NCI-H2227 treated with DMSO at 0.1 percent for 48 hours (cell line): ENCODE measurements around the gene NCKAP5.

Source experiments
- DNase-seq: peaks from one replicate; lab custom pipeline; 2025; lab: John Stamatoyannopoulos, UW

The NCKAP5 gene

DNA sequence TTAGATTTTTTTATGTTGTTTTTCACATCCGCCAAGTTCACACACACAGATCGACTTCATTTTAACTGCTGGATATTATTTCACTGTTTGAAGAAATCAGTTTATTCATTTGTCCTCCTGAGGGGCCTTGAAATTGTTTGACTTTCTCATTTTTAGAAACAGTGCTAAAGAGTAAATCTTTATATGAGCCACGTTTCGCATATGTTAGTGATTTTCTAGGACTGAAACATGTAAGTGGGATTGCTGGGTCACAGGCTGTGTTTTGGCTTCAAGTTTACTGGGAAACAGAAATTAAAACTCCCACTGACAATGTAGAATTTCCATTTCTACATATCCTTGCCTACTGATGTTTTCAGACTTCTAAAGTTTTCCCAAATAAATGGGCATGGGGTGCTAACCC lies 363.8 kb downstream of the NCKAP5 start:
- no peak for DNase-seq

DNA sequence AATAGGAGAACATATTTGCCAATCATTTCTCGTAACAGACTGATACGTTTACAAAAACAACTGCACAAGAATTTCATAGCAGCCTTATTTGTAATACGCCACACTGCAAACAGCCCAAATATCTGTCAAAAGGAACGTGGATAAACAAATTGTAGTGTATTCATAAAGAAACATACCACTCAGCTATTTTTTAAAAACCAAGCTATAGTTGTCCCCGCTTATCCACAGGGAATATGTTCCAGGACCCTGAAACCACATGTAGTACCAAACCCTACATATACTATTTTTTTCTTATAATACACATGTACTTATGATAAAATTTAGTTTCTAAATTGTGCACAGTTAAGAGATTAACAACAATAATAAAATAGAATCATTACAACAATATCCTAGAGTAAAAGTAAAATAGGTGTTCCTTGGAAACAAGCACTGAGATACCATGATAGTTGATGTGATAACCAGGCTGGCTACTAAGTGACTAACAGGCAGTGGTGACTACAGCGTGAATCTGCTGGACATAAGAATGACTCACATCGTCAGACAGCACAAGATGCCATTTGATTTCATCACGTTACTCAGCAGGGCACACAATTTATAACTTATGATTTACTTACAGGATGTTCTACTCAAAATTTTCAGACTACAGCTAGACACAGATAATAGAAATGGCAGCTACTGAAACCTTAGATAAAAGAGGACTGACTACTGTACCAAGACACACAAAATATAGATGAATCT lies 367.4 kb downstream of the NCKAP5 start:
- DNase-seq, result no peak

DNA sequence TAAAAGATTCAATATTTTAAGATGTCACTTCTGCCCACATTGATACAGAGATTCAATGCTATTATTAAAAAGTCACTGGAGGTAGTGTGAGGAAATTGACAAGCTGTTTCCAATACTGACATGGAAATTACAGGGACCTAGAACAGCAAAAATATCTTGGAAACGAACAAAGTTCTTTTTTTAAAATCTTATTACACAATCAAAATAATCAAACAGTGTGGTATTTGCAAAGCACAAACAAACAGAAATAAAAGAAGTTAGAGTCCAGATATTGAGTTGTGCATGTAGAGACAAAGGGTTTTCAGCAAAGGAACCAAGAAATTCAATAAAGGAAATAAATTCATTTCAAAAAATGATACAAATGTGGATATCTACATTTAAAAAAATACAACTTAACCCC lies 369.6 kb downstream of the NCKAP5 start:
- no peak for DNase-seq

DNA sequence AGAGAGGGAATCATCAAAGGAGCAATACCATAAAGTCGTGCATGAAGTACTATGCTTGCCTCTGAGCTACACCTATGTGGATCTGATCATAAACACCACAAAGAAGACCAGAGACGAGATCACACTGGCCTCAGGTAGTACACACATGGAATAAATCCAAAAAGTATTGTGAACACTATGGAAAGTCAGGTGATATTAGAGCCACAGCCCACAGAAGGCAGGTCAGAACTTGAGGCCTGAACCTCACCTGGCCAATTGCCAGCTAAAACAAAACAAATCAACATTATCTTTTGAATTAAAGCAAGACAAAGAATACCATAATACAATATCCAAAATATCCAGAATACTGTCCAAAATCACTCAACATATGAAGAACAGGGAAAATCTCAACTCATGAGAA lies 371.1 kb downstream of the NCKAP5 start:
- DNase-seq, result no peak

DNA sequence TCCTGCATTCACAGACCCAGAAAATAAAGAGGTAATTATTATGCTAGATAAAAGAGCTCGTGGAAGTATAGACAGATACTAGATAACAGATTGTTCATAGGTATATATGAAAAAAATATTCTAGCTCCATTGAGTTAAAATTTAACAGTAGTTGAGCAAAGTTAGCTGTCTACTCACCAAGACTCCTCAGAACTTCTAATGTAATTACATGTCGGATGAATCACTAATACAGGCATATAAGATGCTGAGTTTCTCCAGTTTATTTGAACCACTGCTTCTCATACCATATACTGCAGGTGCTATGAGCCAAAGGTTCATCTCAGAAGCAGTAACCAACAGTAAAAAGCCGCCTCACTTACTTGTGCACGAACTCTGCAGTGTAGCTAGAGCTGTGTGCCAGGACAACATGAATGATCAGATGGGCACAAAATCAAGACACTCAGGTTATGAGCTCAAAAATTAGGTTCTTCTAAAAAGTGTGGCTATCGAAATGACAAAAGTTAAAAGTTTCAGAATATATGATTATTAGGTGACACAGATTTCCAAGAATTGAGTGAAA lies 373.4 kb downstream of the NCKAP5 start:
- DNase-seq, result no peak

DNA sequence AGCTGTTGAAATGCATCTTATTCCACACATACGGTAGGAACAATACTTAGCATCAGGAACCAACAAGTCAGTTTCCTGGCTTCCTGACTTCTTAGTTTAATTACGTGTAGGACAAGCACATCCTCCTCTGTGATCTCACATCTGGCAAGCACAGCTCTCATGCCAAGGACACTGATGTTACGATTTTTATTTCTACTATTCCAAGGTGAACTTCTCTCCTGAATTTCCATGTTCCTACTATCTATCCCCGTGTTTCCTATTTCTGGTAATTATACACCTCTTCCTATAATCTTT lies 374.0 kb downstream of the NCKAP5 start:
- DNase-seq, result no peak

DNA sequence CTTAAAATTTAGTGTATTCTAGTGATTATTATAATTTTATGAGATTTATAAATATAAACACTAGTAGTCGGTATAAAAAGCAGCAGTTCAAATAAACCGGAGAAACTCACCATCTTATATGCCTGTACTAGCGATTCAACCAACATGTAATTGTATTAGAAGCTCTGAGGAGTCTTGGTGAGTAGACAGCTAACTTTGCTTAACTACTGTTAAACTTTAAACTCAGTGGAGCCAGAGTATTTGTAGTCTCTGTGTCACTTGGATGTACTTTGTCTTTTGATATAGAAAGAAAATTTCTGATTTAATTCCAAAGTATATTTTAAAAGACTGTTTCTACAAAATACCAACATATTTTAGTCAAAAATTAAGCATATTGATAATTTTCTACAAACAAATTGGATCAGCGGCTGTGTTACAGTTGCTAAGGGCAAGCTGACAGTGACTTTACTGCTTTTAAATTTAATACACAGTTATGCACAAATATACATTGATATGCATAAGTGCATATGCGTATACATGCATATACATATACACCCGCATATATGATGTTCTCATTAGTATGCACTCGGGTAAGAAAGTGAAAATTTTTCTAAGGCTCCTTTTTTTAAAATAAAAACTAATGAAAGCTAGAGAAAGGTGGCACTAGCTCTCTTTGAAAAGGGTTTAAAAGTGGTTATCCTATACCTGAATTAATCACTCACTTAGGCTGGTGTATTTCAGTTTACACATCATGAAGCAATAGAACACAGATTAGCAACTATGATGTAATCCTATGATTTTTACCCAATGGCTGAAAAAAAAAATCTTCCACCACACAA lies 374.5 kb downstream of the NCKAP5 start:
- no peak for DNase-seq

DNA sequence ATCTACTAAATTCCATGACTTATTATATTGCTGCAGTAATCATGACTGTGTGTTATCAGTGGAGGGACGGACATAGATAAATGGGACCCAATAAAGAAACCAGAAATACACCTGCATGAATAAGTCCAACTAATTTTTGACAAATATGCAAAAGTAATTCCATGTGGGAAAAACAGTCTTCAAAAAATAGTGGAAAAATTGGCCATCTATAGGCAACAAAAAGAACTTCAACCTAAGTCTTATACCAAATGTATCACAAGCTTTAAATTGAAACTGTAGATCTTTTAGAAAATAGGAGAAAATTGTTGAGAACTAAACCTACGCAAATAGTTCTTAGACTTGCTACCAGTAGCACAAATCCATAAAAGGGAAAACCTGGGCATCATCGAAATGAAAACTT lies 376.2 kb downstream of the NCKAP5 start:
- no peak for DNase-seq

DNA sequence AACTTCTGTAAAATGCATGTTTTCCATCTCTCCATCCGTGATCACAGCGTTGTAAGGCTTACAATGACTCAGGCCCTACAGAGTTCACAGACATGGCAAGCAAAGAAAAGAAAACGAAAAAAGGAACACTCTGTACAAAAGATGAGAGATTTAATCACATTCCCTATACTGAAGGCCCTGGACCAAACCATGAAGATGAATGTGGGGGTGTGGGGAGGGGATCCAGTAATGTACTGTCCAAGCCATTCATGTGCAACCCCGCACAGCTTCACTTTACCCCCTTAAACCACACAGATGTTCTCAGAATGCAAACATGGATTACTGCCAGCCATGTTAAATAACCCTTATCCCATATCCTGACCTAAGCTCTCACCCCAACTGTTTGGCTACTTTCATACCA lies 391.1 kb downstream of the NCKAP5 start:
- no peak for DNase-seq

DNA sequence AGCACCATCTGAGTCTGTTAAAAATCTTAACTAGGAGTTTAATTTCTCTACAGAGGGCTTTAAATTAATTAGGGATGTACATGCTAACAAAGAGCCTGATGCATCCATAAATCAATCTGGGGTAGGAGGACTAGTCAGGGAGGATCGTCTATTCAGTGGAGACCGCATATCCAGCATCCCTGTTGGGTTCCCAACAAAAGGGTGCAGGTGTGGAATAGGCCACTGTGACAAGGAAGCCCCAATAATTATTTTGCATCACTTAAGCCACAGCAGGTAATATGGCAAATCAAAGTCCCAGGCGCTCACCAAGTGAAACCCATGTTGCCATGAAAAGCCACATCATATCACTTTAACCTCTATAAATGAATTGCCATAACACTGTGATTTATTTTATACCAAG lies 392.3 kb downstream of the NCKAP5 start:
- no peak for DNase-seq

DNA sequence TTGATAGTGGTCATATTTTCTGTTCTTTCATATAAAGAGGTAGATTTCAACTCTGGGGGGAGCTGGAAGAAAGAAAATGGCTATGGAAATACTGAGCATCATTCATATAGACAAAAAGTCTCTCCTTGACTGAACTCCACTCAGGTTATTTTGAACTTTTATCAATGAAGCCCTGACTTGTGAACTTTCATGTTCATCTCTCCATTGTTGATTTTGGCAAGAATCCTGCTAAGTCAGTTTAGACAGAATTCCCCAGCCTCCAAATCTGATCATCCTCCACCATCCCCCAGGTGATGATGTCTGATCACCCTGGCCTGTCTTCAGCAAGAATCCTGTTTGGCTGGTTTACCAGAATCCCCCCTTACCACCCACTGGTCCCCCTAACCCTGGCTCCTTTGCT lies 395.0 kb downstream of the NCKAP5 start:
- DNase-seq, result no peak

DNA sequence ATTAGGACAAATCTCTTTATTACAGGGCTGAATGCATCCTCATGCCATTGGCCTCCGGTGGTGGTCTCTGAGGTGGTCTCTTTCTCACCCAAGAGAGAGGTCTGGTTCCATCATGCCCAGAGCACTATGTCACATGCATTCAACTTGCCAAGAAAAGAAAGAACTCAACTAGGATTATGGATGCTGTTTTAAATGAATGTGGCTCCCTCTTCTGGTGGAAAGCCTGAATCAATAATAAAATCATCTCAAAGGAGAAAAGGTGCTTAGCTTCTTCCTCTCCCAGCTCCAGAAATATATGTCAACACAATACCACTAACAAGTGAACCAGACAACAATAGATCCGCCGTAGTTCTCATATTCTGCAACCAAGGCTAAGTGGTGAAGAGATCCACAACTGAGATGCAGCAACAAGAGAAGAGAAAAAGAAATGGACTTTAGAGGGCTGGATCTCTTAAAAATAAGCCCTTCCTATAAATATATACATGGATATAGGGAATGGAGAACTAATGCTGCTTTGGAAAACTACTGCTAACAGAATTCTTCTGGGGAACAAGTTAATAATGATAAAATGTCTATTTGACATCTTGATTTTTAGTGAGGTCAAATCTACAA lies 396.8 kb downstream of the NCKAP5 start:
- peak; percentile 88 for DNase-seq

DNA sequence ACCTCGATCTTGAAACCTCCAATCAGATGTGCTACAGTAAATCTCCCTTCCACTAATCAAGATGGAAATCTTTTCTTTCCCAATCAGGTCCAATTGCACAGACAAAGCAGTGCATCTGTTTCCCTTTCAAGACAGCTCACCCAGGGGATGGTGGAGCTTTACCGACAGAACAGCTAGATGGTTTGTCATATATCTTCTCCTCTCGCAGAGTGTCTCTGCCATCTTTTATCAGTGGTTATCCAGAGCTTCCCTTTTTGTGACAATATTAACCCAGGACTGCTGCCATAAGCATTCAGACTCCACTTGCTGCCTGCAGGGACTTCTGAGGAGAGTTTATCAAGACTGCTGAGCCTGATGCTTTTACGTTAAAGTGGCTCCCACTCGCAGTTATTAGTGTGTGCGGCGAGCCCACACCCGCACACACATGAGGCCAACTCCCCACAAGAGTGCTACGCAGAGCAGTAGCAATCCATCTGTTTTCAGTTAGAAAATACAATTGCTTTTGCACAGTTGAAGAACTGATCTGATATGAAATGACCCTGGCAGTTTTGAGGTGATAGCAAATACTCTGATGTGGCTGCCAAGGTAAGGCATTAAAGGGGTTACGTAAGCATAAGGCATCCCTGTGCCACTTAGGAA lies 398.9 kb downstream of the NCKAP5 start:
- DNase-seq, result peak; percentile 24

DNA sequence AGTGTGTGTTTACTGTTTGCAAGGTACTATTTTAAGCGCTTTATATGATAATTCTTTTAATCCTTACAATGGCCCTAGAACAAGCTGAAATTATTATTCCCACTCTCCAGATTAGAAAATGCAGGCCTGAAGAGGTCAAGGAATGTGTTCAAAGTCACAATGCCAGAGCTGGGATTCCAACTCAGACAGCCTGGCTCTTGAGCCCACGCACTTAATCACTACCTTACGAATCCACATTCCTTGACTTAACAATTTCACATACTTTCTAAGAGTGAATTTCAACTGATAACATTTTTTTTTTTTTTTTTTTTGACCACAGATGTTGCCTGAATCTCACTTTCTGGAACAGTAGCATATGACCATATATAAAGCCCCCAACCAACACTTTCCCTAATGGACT lies 400.3 kb downstream of the NCKAP5 start:
- DNase-seq, result no peak

DNA sequence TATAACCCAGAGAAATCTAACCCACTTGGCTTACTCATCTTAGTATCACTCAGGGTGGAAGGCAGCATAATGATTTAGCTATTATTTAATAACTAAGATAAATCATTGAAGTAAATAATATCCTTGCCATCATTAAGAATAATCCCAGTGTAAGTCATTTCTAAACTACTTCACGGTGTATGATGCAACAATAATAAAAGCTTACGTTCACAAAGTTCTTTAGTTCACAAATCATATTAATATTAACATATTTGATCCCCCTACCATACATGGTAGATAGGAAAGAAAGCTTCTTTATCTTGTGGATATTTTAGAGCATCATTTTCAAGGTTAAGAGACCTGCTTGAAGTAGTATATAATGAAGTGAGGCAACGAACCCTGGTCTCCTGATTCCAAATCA lies 401.0 kb downstream of the NCKAP5 start:
- DNase-seq, result no peak

DNA sequence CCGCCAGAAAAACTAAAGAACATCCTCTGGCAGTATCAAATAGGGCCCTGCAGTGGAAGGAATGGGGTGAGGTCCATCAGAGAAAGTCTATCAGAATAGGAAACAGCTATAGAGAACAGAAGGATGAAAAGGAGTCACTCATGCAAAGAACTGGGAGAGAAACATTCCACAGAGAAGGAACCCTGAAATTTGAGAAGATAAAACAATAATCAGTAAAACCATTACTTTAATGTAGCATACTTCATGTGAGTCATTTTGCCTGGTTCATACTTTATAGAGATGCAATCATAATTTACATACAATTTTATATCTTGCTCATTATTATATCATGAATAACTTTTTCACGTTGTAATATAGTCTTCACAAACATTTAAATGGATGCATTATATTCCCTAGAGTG lies 402.2 kb downstream of the NCKAP5 start:
- no peak for DNase-seq

DNA sequence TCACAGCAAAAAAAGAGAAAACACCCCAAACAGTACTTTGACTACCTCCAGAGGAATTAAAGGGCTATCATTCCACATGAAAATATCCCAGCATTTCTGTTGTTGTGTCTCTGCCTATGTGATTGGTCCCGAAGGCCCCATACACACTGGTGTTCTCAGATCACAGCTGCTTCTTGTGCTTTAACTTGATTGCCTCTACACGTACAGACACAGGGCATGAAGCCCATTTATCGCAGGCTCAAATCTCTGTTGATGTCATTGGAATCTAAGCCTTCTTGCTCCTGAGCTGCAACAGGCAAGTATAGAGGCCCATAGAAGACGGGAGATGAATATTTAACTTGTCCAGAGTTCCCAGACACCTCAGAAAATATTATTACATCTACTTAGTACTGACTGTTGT lies 405.2 kb downstream of the NCKAP5 start:
- DNase-seq, result no peak

DNA sequence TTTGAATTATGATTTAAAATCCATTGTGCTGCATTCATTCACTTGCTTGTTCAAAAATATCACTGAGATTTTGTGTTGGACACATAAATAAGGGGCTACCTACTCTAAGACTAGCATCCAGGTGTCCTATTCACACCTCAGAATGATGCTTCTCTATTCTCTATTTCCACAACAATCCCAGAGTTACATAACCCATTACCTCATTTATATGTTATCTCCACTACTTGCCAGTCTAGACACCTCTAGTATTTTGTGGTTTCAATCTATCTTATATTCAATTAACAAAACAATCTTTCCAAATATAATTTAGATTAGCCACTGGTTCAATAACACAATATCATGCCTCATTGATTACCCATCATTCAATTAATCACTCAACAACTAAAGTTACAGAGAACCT lies 409.8 kb downstream of the NCKAP5 start:
- DNase-seq, result no peak

DNA sequence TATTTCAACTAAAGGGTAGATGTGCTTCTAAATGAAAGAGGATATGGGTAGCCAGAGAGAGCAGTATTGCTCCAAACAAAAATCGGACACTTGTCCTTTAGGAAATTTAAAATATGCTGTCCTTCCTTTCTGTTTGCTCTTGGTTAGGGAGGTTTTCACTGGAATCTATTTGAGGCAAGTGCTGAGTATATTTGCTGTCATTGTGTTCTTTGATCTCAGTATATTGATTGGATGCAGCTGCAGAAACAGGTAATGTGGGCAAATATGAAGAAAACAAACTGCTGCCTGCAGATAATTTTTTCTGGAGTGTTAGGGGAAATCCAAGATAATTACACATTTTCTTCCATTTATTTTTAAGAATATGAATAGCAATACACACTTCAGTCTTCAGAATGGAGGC lies 410.2 kb downstream of the NCKAP5 start:
- DNase-seq, result no peak

DNA sequence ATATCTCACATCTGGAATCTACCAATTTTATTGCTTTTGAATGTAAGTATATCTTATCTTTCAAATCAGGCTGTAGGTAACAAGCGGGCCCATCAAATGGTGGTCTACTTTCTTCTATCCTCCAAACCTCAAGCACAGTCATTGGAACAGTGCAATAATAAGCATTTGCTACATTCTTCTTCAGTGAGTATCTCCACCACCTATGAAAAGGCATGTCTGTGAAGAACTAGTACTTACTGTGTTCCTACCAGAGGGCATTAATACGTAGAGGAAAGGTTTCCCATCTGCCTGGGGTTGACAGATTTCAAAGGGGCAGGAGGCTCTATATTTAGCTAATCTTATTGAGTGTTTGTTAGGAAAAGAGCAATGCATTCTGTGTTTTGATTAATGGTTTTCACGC lies 411.1 kb downstream of the NCKAP5 start:
- no peak for DNase-seq

DNA sequence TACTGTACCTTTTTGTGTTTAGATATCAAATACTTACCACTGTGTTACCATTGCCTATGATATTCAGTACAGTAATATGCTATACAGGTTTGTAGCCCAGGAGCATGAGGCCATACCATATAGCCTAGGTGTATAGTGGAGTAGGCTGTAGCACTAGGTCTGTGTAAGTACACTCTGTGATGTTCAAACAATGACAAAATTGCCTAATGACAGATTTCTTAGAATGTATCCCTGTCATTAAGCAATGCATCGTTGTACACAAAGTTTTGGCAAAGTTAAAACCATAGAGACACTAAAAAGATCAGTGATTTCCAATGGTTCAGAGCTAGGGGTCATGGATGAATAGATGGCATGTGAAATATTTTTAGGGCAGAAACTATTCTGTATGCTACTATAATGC lies 415.5 kb downstream of the NCKAP5 start:
- DNase-seq, result no peak

DNA sequence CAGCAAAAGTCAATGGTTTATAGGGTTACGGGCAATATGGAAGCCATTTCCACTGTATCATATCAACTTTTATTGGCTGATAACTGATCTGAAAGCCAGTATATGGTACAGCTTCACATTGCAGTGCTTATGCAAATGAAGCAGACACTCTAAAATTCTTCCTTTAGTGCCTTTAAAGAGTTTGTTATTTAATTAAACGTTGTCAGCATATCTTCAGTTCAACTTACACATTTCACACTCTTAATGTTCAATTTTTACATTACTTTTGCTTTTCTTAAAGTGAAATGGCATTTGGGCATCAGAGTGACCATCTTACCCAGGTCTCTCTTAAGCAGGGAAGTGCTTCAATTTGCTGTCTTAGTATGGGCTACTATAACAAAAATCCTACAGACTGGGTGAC lies 420.1 kb downstream of the NCKAP5 start:
- no peak for DNase-seq

DNA sequence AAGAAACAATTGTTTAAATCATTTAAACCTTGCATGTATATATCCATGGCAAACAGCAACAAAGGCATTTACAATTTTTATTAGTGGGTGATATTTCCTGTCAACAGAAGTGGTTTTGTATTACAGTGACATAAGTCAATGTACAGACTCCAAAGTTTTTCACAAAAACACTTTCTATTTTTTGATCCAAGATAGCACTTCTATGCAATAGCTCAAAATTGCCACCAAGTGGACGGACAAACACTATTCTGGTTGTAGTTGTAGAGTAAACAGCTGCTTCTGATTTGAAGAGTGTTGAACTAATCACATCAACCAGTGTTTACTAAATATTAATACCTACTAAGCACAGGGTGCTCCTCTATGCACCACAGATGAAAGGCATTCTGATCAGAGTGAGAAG lies 421.4 kb downstream of the NCKAP5 start:
- no peak for DNase-seq
